Activated T-helper 2 cell treated with anti-CD3 and anti-CD28 coated beads, Interferon-gamma antibody, Interleukin-2, Interleukin-4, amounts not matched to agents 10 μg/mL and 5 μg/mL and 100 μg/mL, durations not matched to agents 14 hours and 24 hours and 36 hours (primary cell): ENCODE results near the gene RASAL2. TPM values are rescaled to one million over a fixed set of nuclear protein-coding genes. Genes with fewer than 3 reads are reported as not detected.

Source experiments
- DNase-seq: peaks from one replicate; pipeline ENCODE4 v3.0.0; 2021; ENCODE audit warnings: low spot score
- H3K27ac Mint-ChIP-seq: one replicate; pipeline ENCODE4 v1.8.0; 2021; ENCODE audit warnings: mixed read lengths
- H3K27me3 Mint-ChIP-seq: one replicate; pipeline ENCODE4 v1.8.0; 2021; ENCODE audit warnings: low read depth, mixed read lengths
- H3K36me3 Mint-ChIP-seq: one replicate; pipeline ENCODE4 v1.8.0; 2021; ENCODE audit warnings: low read depth, mixed read lengths
- H3K4me1 Mint-ChIP-seq: one replicate; pipeline ENCODE4 v1.8.0; 2021; ENCODE audit warnings: low read depth, mixed read lengths
- H3K4me3 Mint-ChIP-seq: one replicate; pipeline ENCODE4 v1.8.0; 2021; ENCODE audit warnings: low read depth, mild to moderate bottlenecking, moderate library complexity, mixed read lengths
- H3K9me3 Mint-ChIP-seq: one replicate; pipeline ENCODE4 v1.8.0; 2021; ENCODE audit warnings: mixed read lengths
- intact Hi-C: fragments of 100-400 bp; cut with micrococcal nuclease; formaldehyde crosslinking; loops from one replicate; pipeline ENCODE4 v1.15.1; 2023
- total RNA-seq: library from RNA; stranded (reverse); gene quantifications from 2 replicates; pipeline ENCODE4 v1.2.3, GENCODE V29; 2022

Gene RASAL2
- total RNA-seq, 1 donor from 2014 or later: 0.43 TPM

GRCh38 chr1:178273707-178274410, 180.0 kb downstream of the RASAL2 start:
- peaks cover 13% of the 10 kb centered on the region for H3K4me1 Mint-ChIP-seq
- no peak overlapping the region for H3K4me3 Mint-ChIP-seq
- H3K27ac Mint-ChIP-seq: no peak overlapping the region
- no peak for DNase-seq
- no peaks in the 10 kb centered on the region for H3K36me3 Mint-ChIP-seq
- H3K9me3 Mint-ChIP-seq: no peaks in the 10 kb centered on the region
- H3K27me3 Mint-ChIP-seq: no peaks in the 10 kb centered on the region
- intact Hi-C loops: loop anchor here (1.0 kb wide), 1 partner anchor 11 kb away; no protein-coding TSS in a partner anchor

GRCh38 chr1:178275049-178275448, 181.1 kb downstream of the RASAL2 start:
- Mint-ChIP-seq H3K27ac (peak overlapping the region; percentile 38), H3K9me3 (no peaks in the 10 kb centered on the region), H3K27me3 (no peaks in the 10 kb centered on the region), H3K4me1 (peaks cover 13% of the 10 kb centered on the region), H3K4me3 (no peak overlapping the region), H3K36me3 (no peaks in the 10 kb centered on the region)
- DNase-seq: no peak
- intact Hi-C loops: no loop called here

- intact Hi-C loops: no loop called here
- no peak for DNase-seq
- Mint-ChIP-seq H3K36me3 (no peaks in the 10 kb centered on the region), H3K27ac (no peak overlapping the region), H3K4me3 (no peak overlapping the region), H3K27me3 (no peaks in the 10 kb centered on the region), H3K9me3 (no peaks in the 10 kb centered on the region), H3K4me1 (peaks cover 13% of the 10 kb centered on the region)
Measured at GRCh38 chr1:178275553-178275952, 181.6 kb downstream of the RASAL2 start.

DNA sequence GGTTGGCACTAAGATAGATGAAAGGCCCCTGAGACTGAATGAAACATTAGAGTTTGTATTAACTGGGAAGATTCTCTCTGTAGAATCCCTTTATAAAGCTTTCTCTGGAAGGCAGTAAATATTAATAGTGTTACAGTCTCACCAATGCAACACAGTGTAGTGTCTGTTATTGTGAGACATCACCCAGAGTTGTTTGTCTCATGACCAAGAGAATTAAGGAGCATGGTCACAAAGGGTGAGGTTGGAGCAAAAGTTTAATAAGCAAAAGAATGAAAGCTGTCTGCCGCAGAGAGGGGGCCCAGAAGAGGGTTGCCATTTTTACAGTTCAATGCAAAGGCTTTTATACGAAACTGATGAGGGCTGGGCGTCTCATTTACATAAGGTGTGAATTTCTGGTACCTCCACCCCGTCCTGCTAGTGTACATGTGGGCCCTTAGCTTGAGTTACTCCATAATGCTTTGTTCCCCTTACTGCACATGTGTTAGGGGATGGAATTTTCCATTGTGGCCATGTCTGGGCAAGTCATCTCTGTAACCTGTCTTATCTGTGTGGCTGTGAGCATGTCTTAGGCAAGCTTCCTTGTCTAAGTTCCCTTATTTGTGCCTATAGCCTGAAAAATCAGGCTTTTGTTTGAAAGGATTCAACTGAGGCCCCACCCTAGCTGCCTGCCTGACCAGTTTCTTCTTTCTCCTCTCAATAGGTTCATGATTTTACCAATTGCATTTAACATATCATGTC, 184.1 kb downstream of the RASAL2 start:
- no peaks in the 10 kb centered on the region for H3K9me3 Mint-ChIP-seq
- intact Hi-C loops: no loop called here
- DNase-seq: no peak

DNA sequence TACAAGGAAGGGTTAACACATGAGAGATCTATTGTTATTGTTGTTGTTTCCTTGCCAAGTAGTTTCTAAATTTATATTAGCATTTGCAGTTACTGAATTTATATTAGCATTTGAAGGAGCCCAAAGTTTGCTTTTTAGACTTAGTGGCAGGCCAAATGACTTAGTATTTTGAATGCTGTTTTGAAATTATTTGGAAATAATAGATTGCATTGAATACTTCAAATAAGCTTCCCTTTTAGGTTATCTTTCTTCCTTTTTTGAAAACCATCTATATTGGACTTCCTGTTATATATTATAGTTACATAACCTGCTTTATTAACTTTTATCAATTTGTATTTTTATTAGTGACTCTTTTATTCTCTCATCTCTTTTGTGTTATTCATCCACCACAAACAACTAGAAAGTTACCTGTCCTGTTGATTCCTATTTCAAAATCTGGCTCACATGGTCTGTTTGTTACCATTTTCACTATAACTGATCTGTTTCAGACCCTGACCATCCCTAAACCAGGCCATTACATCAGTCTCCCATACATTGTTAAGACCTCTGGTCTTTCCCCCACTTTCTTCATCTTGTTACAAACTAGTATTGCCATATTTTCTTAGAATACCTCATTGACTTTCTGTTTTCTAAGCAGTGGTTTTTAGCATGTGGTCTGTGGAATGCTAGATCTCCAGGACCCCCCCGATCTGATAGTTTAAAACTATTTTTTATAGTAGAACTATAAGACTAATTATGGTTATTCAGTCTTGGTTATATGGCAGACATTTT, 185.2 kb downstream of the RASAL2 start:
- Mint-ChIP-seq H3K27ac (no peak overlapping the region), H3K4me1 (peaks cover 11% of the 10 kb centered on the region), H3K36me3 (no peaks in the 10 kb centered on the region), H3K9me3 (no peaks in the 10 kb centered on the region), H3K4me3 (no peak overlapping the region), H3K27me3 (no peaks in the 10 kb centered on the region)
- DNase-seq: no peak
- intact Hi-C loops: no loop called here

More for the DNA sequence above, 184.1 kb downstream of the RASAL2 start:
- Mint-ChIP-seq H3K27me3 (no peaks in the 10 kb centered on the region), H3K4me1 (peaks cover 13% of the 10 kb centered on the region), H3K4me3 (no peak overlapping the region), H3K27ac (no peak overlapping the region), H3K36me3 (no peaks in the 10 kb centered on the region)

GRCh38 chr1:178282949-178283367, 189.1 kb downstream of the RASAL2 start:
- Mint-ChIP-seq H3K9me3 (no peaks in the 10 kb centered on the region), H3K36me3 (no peaks in the 10 kb centered on the region), H3K27ac (no peak overlapping the region), H3K4me1 (peaks cover 2% of the 10 kb centered on the region), H3K4me3 (no peak overlapping the region), H3K27me3 (no peaks in the 10 kb centered on the region)
- intact Hi-C loops: loop anchor here (5.0 to 10.0 kb wide), 2 partner anchors 248 to 336 kb away; no protein-coding TSS in a partner anchor
- DNase-seq: no peak

DNA sequence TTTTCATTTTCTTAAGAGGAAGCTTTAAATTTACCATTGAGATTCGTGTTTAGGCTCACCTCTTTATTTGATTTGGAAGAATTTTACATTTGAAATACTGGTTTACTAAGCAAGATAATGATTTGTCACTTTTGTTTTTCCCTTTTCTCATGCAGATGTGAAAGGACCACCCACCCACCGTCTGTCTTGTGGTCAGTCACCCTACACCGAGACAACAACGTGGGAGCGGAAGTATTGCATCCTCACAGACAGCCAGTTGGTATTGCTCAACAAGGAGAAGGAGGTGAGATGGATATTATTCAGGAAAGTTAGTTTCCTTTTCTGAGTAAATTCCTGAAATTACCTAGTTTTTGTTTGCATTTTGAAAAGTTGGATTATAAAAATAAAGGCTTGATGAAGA, 189.5 kb downstream of the RASAL2 start:
- DNase-seq: no peak
- Mint-ChIP-seq H3K27ac (no peak overlapping the region), H3K36me3 (no peaks in the 10 kb centered on the region), H3K27me3 (no peaks in the 10 kb centered on the region), H3K4me1 (peaks cover 2% of the 10 kb centered on the region), H3K4me3 (no peak overlapping the region), H3K9me3 (no peaks in the 10 kb centered on the region)
- intact Hi-C loops: loop anchor here (5.0 to 10.0 kb wide), 2 partner anchors 249 to 336 kb away; no protein-coding TSS in a partner anchor

DNA sequence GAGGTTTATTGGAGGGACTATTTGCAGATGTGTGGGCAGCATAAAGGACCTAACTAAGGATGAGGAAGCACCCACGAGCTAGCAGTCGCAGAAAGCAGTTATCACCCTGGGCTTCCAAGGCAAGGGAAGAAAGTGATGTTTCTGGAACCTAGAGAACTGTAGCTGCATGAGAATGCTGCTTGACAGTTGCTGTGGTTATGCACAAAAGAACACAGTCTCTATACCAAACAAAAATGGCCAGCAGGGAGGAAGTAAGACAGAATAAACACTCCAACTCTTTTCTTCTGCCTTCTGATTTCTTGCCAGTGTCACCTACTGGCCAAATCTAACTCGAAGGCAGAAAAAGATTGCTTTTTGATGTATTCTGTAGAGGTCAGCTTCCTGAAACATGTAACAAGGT, 190.2 kb downstream of the RASAL2 start:
- no peak overlapping the region for H3K4me3 Mint-ChIP-seq
- intact Hi-C loops: loop anchor here (5.0 to 10.0 kb wide), 2 partner anchors 249 to 337 kb away; no protein-coding TSS in a partner anchor
- no peaks in the 10 kb centered on the region for H3K9me3 Mint-ChIP-seq
- no peak for DNase-seq
- H3K27me3 Mint-ChIP-seq: no peaks in the 10 kb centered on the region
- H3K4me1 Mint-ChIP-seq: peaks cover 2% of the 10 kb centered on the region
- H3K36me3 Mint-ChIP-seq: no peaks in the 10 kb centered on the region
- H3K27ac Mint-ChIP-seq: no peak overlapping the region

- H3K36me3 Mint-ChIP-seq: no peaks in the 10 kb centered on the region
- H3K27ac Mint-ChIP-seq: no peak overlapping the region
- no peaks in the 10 kb centered on the region for H3K9me3 Mint-ChIP-seq
- no peak overlapping the region for H3K4me3 Mint-ChIP-seq
- H3K4me1 Mint-ChIP-seq: no peaks in the 10 kb centered on the region
- H3K27me3 Mint-ChIP-seq: no peaks in the 10 kb centered on the region
- no peak for DNase-seq
- intact Hi-C loops: no loop called here
Measured at GRCh38 chr1:178291166-178291565, 197.3 kb downstream of the RASAL2 start.

GRCh38 chr1:178294654-178295053, 200.8 kb downstream of the RASAL2 start:
- H3K9me3 Mint-ChIP-seq: no peaks in the 10 kb centered on the region
- no peaks in the 10 kb centered on the region for H3K27me3 Mint-ChIP-seq
- no peak overlapping the region for H3K4me3 Mint-ChIP-seq
- H3K4me1 Mint-ChIP-seq: no peaks in the 10 kb centered on the region
- no peak for DNase-seq
- H3K36me3 Mint-ChIP-seq: no peaks in the 10 kb centered on the region
- no peak overlapping the region for H3K27ac Mint-ChIP-seq
- intact Hi-C loops: no loop called here

GRCh38 chr1:178300352-178300699, 206.4 kb downstream of the RASAL2 start:
- H3K27me3 Mint-ChIP-seq: no peaks in the 10 kb centered on the region
- no peak overlapping the region for H3K27ac Mint-ChIP-seq
- intact Hi-C loops: no loop called here

GRCh38 chr1:178301141-178301540, 207.2 kb downstream of the RASAL2 start:
- H3K4me1 Mint-ChIP-seq: peaks cover 2% of the 10 kb centered on the region
- intact Hi-C loops: no loop called here
- no peak overlapping the region for H3K27ac Mint-ChIP-seq
- no peak for DNase-seq
- no peaks in the 10 kb centered on the region for H3K27me3 Mint-ChIP-seq
- H3K4me3 Mint-ChIP-seq: no peak overlapping the region
- no peaks in the 10 kb centered on the region for H3K36me3 Mint-ChIP-seq
- no peaks in the 10 kb centered on the region for H3K9me3 Mint-ChIP-seq

More at GRCh38 chr1:178300352-178300699, 206.4 kb downstream of the RASAL2 start:
- no peak for DNase-seq
- Mint-ChIP-seq H3K4me1 (peaks cover 2% of the 10 kb centered on the region), H3K4me3 (no peak overlapping the region), H3K9me3 (no peaks in the 10 kb centered on the region), H3K36me3 (no peaks in the 10 kb centered on the region)
